HG03378 (cell line): Measurements from ENCODE around the gene STAG2.
"Not testable (repeated sequence)": the region's sequence is repeated elsewhere in the genome, so short reads cannot be mapped to it uniquely, and the experiment has no call there.

ENCODE experiments used
- ATAC-seq: cut with Tn5 transposase; IDR thresholded peaks from one replicate; pipeline ENCODE4 v1.9.1; 2021; ENCODE audit warnings: mild to moderate bottlenecking, moderate library complexity; ENCODE audit not compliant: unreplicated experiment

The STAG2 gene

GRCh38 chrX:124030520-124030919 lies 69.0 kb downstream of the STAG2 start:
- peak; percentile 79 for ATAC-seq

GRCh38 chrX:124033821-124034220 lies 72.3 kb downstream of the STAG2 start:
- no peak for ATAC-seq

GRCh38 chrX:124035657-124036056 lies 74.2 kb downstream of the STAG2 start:
- no peak for ATAC-seq

- ATAC-seq: no peak
These were observed 80.5 kb downstream of the STAG2 start for GRCh38 chrX:124042042-124042441.

GRCh38 chrX:124045109-124045508 lies 83.6 kb downstream of the STAG2 start:
- no peak for ATAC-seq

- ATAC-seq: not testable (repeated sequence)
These were observed 122.9 kb downstream of the STAG2 start for GRCh38 chrX:124084417-124084816.

GRCh38 chrX:124085063-124085462 lies 123.6 kb downstream of the STAG2 start:
- ATAC-seq: no peak

GRCh38 chrX:124086411-124086810 lies 124.9 kb downstream of the STAG2 start:
- no peak for ATAC-seq

- ATAC-seq: no peak
These were observed 125.7 kb downstream of the STAG2 start for GRCh38 chrX:124087000-124087746.

GRCh38 chrX:124093222-124093621 lies 131.7 kb downstream of the STAG2 start:
- ATAC-seq: no peak

GRCh38 chrX:124097116-124097515 lies 135.6 kb downstream of the STAG2 start:
- ATAC-seq: no peak

- peak; percentile 70 for ATAC-seq
These were observed 136.6 kb downstream of the STAG2 start for GRCh38 chrX:124098089-124098488.

GRCh38 chrX:124103966-124104365 lies 142.5 kb downstream of the STAG2 start:
- no peak for ATAC-seq

GRCh38 chrX:124104512-124104911 lies 143.0 kb downstream of the STAG2 start:
- ATAC-seq: not testable (repeated sequence)

GRCh38 chrX:124113621-124114600 lies 152.4 kb downstream of the STAG2 start:
- ATAC-seq: no peak

GRCh38 chrX:124117325-124117724 lies 155.8 kb downstream of the STAG2 start:
- ATAC-seq: no peak

GRCh38 chrX:124125471-124125870 lies 164.0 kb downstream of the STAG2 start:
- no peak for ATAC-seq

- no peak for ATAC-seq
These were observed 166.0 kb downstream of the STAG2 start for GRCh38 chrX:124127496-124127895.

- ATAC-seq: not testable (repeated sequence)
These were observed 170.9 kb downstream of the STAG2 start for GRCh38 chrX:124132437-124132836.

- ATAC-seq: no peak
These were observed 184.2 kb downstream of the STAG2 start for GRCh38 chrX:124145749-124146148.

GRCh38 chrX:124151195-124151594 lies 189.7 kb downstream of the STAG2 start:
- no peak for ATAC-seq
